ENCODE measurements around the gene BAZ1A. TPM values are rescaled to one million over a fixed set of nuclear protein-coding genes. Genes with fewer than 3 reads are reported as not detected.

BAZ1A gene
- total RNA-seq, 1 donor from 2014 or later, result 39.4 TPM

DNA sequence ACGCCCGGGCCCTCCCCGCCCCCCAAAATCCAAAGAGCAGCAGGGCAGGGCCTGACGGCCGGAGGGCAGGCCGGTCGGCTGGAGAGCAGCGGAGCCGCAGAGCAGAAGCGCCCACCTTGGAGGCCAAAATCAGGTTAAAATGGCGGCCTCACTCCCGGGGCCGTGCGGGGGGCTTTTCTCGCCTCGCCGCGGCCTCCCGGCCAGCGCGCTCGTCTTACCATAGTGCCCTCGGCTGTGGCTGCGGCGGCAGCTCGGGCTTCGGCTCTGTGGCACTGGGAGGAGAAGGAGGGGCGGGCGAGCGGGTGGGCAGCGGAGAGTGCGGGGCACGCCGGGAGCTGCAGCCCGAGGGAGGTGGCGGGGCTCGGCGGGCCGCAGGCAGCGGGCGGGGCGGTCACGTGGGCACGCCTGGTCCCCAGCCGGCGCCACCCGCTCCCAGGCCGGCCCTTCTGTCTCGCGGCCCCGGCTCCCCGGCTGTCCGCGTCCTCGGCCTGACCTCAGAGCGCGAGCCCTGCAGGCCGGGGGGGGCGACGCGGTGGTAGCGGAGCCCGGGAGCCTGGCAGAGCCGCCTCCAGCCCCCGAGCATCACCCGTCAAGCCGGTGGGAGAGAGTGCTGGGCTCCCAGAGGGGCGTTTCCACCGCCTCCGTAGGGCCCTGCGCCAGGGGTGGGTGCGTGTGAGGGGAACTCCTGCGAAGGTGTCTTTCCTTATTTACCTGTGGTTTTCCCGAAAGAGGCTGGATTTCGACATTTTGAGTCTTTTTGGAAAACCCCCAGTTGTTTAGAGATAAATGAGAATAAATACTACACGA is 160.6 kb downstream of the BAZ1A start, which contains the start of gene CFL2:
Gene CFL2, minus strand, starts transcription at position 274 of the 807 bp plus-strand sequence. Its CDS starts 53 bp downstream, at position 221.
- TF ChIP-seq, protein P1, sequence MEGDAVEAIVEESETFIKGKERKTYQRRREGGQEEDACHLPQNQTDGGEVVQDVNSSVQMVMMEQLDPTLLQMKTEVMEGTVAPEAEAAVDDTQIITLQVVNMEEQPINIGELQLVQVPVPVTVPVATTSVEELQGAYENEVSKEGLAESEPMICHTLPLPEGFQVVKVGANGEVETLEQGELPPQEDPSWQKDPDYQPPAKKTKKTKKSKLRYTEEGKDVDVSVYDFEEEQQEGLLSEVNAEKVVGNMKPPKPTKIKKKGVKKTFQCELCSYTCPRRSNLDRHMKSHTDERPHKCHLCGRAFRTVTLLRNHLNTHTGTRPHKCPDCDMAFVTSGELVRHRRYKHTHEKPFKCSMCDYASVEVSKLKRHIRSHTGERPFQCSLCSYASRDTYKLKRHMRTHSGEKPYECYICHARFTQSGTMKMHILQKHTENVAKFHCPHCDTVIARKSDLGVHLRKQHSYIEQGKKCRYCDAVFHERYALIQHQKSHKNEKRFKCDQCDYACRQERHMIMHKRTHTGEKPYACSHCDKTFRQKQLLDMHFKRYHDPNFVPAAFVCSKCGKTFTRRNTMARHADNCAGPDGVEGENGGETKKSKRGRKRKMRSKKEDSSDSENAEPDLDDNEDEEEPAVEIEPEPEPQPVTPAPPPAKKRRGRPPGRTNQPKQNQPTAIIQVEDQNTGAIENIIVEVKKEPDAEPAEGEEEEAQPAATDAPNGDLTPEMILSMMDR (conservative IDR thresholded peaks at IDR 0.05; ENCODE audit: low read depth, low read length), result no peak
- no peak for DNase-seq (ENCODE audit: low read depth)
- H3K4me3 ChIP-seq (ENCODE audit: low read depth, low read length), result peak within 1 kb of the TSS; percentile 83

DNA sequence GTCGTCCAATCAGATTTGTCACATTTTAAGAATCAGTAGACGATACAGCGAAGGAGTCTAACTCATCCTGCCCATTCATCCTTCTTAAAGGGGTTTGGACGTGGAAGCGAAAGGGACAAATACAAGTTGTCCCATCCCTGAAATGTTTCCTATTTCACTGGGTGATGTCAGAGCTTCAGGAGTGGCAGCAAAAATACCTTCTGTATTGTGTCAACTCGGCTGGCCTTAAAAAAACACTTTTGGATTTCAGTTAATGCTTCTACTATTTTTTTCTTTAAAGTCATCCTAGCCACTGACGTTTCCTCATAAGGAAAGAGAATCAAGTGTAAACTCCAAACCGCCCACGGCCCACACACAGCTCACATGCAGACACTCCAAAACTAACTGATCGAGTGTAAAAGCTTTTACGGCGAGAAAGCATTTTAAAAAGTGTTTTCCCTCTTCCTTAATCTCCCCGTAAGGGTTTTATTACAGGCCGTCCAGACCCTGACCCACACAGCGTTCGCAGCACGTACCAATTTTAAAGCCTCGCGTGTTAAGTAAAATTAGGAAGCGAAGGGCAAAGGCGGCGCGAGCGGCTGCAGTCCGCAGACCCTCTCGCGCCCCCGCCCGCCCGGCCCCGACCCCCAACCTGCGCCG is 161.4 kb downstream of the BAZ1A start:
- H3K4me3 ChIP-seq (ENCODE audit: low read depth, low read length), result peak overlapping the region; percentile 83
- TF ChIP-seq, protein P1 (conservative IDR thresholded peaks at IDR 0.05; ENCODE audit: low read depth, low read length), result no peak
- DNase-seq (ENCODE audit: low read depth), result peak; percentile 52

DNA sequence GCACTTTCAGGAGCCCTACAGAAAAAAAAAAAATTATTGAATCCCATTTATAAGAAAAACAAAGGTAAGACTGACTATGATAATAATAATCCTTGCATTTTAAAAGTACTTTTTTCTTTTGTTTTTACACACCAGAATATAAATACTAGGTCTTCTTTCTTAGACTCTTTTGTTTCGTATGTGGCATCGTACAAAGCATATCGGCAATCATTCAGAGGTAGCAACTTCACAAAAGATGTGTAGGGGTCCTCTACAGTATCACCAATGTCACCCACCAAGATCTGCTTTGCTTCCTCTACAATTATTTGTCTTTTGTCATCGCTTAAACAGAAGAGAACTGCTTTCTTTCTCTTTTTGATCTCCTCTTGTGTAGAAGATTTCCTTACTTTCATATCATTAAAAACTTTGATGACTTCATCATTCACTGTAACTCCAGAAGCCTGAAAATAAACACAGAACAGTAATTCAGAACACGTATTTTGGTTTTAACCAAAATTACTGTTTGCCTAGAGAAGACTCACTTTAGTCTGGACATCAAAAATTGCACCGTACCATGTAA is 162.0 kb downstream of the BAZ1A start:
- DNase-seq (ENCODE audit: low read depth), result no peak
- TF ChIP-seq, protein P1 (conservative IDR thresholded peaks at IDR 0.05; ENCODE audit: low read depth, low read length), result no peak
- peak overlapping the region; percentile 83 for H3K4me3 ChIP-seq (ENCODE audit: low read depth, low read length)

DNA sequence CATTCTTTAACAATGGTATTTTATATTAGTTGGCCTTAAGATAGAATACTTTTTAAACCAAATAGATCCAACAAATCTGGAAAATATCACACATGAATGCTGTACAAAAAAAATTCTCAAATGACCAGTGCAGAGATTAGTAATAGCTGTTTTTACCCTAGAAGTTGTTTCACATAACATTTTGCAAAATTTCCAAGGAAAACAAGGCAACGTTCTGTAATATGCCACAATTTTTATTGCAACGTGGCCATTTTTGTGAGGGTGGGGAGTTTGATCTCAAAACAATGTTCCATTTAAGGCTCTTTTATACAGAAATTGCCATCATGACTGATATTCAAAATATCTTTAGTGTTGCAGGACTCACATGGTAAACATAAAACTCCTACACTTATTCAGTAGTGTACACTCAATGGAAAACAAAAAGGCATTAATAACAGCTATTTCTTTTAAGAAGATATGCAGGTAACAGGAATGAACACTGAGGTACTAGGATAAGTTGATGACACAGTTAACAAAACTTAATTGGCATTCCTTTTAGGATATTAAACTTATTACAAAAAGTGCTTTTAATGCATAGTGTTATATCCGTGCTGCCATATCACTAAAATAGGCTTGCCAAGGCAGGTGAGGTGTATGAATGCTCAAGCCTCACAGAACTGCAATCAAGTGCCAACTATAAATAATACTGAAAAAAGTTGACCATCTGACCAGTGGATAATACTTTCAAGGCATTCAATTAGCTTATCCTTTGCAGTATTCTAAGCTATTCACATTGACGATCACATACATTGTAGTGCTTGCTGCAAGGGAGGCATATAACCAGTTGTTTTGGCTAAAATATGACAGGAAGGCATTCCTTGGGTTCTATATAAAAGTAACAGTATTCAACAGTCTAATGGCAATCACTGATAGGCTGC is 163.1 kb downstream of the BAZ1A start:
- TF ChIP-seq, protein P1 (conservative IDR thresholded peaks at IDR 0.05; ENCODE audit: low read depth, low read length), result no peak
- DNase-seq (ENCODE audit: low read depth), result no peak
- H3K4me3 ChIP-seq (ENCODE audit: low read depth, low read length), result no peak overlapping the region

DNA sequence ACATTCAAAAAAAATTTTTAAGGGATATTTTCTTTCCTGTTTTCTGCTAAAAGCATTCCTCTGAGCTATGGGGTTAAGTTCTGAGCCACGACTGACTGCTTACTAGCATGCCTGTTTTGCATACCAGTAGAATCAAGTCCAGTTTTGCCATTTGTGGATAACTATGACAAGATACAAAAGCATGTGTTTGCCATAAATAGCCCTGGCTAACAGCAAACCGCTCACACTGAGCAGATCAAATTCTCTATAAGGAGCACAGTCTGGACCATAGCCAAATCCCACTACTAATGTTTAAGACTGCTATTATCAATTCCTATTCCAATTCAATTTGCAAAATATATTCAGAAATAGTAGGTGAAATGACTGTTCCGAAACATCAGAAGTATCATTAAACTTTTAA is 164.0 kb downstream of the BAZ1A start:
- H3K4me3 ChIP-seq (ENCODE audit: low read depth, low read length), result no peak overlapping the region
- no peak for DNase-seq (ENCODE audit: low read depth)
- TF ChIP-seq, protein P1 (conservative IDR thresholded peaks at IDR 0.05; ENCODE audit: low read depth, low read length), result no peak

DNA sequence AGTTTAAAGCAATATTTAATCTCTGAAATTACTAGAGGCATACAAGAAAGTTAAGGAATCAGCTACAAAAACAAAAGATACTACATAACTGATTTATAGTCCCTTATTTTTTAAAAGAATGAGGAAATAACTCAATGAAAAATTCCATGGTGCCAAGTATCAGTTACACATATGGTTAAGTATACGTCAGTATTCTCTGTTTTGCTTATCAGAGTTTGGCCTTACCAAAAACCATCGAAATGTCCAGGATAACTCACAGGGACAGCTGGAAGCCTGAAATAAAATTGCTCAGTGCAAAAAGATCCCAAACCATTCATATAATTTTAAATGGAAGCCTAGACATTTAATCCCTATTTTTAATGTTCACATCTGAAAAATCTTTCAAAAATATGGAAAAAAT is 164.4 kb downstream of the BAZ1A start:
- no peak overlapping the region for H3K4me3 ChIP-seq (ENCODE audit: low read depth, low read length)
- DNase-seq (ENCODE audit: low read depth), result no peak
- TF ChIP-seq, protein P1 (conservative IDR thresholded peaks at IDR 0.05; ENCODE audit: low read depth, low read length), result no peak
